Measurements from ENCODE around the gene AP5M1.
"Not testable (repeated sequence)": the region's sequence is repeated elsewhere in the genome, so short reads cannot be mapped to it uniquely, and the experiment has no call there.

Gene AP5M1

GRCh38 chr14:57244106-57244505 is 24.7 kb upstream of the AP5M1 start:
- TF ChIP-seq CTCF (conservative IDR thresholded peaks at IDR 0.05; ENCODE audit: low read depth), result no peak
- DNase-seq (ENCODE audit: low spot score), result no peak
- ChIA-PET POLR2A (ENCODE audit: low non-redundant PET) (no interaction called here), CTCF (no interaction called here)
- H3K27ac ChIP-seq, result no peak overlapping the region

GRCh38 chr14:57245941-57246340 is 22.8 kb upstream of the AP5M1 start:
- TF ChIP-seq CTCF (conservative IDR thresholded peaks at IDR 0.05; ENCODE audit: low read depth), result no peak
- DNase-seq (ENCODE audit: low spot score), result no peak
- ChIA-PET CTCF (interaction anchor here (0.6 kb wide), 1 partner anchor 584 kb away, joined by 3 read pairs; no protein-coding TSS in a partner anchor), POLR2A (ENCODE audit: low non-redundant PET) (no interaction called here)
- no peak overlapping the region for H3K27ac ChIP-seq

- no peak for DNase-seq (ENCODE audit: low spot score)
- ChIA-PET CTCF (interaction anchor here (0.7 kb wide), 1 partner anchor 786 kb away, joined by 4 read pairs; no protein-coding TSS in a partner anchor), POLR2A (ENCODE audit: low non-redundant PET) (no interaction called here)
- H3K27ac ChIP-seq, result no peak overlapping the region
- no peak for TF ChIP-seq CTCF (conservative IDR thresholded peaks at IDR 0.05; ENCODE audit: low read depth)
These were observed 21.7 kb upstream of the AP5M1 start for GRCh38 chr14:57246933-57247657.

- DNase-seq (ENCODE audit: low spot score), result no peak
- CTCF ChIA-PET, result no interaction called here
- TF ChIP-seq CTCF (conservative IDR thresholded peaks at IDR 0.05; ENCODE audit: low read depth), result no peak
- H3K27ac ChIP-seq, result no peak overlapping the region
- POLR2A ChIA-PET (ENCODE audit: low non-redundant PET), result no interaction called here
These were observed 13.9 kb upstream of the AP5M1 start for GRCh38 chr14:57254884-57255283.

- CTCF ChIA-PET, result interaction anchor here (0.7 kb wide), 1 partner anchor 611 kb away, joined by 3 read pairs; no protein-coding TSS in a partner anchor
- POLR2A ChIA-PET (ENCODE audit: low non-redundant PET); DNase-seq (ENCODE audit: low spot score); H3K27ac ChIP-seq: not testable (repeated sequence)
These were observed 10.6 kb upstream of the AP5M1 start for GRCh38 chr14:57258221-57258620.

GRCh38 chr14:57259672-57260071 is 9.1 kb upstream of the AP5M1 start:
- no peak for DNase-seq (ENCODE audit: low spot score)
- CTCF ChIA-PET, result no interaction called here
- TF ChIP-seq CTCF (conservative IDR thresholded peaks at IDR 0.05; ENCODE audit: low read depth), result no peak
- POLR2A ChIA-PET (ENCODE audit: low non-redundant PET), result no interaction called here
- H3K27ac ChIP-seq, result no peak overlapping the region

- DNase-seq (ENCODE audit: low spot score), result no peak
- ChIA-PET CTCF (interaction anchor here (0.7 kb wide), 1 partner anchor 29 kb away, joined by 3 read pairs; no protein-coding TSS in a partner anchor), POLR2A (ENCODE audit: low non-redundant PET) (no interaction called here)
- TF ChIP-seq CTCF (conservative IDR thresholded peaks at IDR 0.05; ENCODE audit: low read depth), result no peak
- H3K27ac ChIP-seq, result no peak overlapping the region
These were observed 7.2 kb upstream of the AP5M1 start for GRCh38 chr14:57261604-57262003.

Data from RWPE1 (cell line).